Neural progenitor cell (in vitro differentiated cells): ENCODE data around the gene TRIM41. TPM values are rescaled to one million over a fixed set of nuclear protein-coding genes. Genes with fewer than 3 reads are reported as not detected.
"Not testable (repeated sequence)": the region's sequence is repeated elsewhere in the genome, so short reads cannot be mapped to it uniquely, and the experiment has no call there.

Source experiments
- DNase-seq: peaks from one replicate; pipeline ENCODE4 v3.0.0-alpha.2; 2016; ENCODE audit warnings: low spot score
- H2AFZ ChIP-seq: fragments of 200-600 bp; sonication (generic); replicated peaks from 2 replicates; pipeline ENCODE4 v1.6.1; 2016; ENCODE audit warnings: antibody characterized with exemption
- H3F3A ChIP-seq: fragments of 200-600 bp; sonication (generic); 2 replicates; pipeline ENCODE4 v1.6.1; 2016; ENCODE audit warnings: antibody characterized with exemption, low read depth
- H3K27ac ChIP-seq: fragments of 200-600 bp; sonication (generic); 2 replicates; pipeline ENCODE4 v1.5.1; 2016; ENCODE audit warnings: mild to moderate bottlenecking
- H3K27me3 ChIP-seq: fragments of 200-600 bp; sonication (generic); 2 replicates; pipeline ENCODE4 v1.6.1; 2016; ENCODE audit warnings: mild to moderate bottlenecking, moderate library complexity
- H3K36me3 ChIP-seq: fragments of 200-600 bp; sonication (generic); 2 replicates; pipeline ENCODE4 v1.5.1; 2016
- H3K4me1 ChIP-seq: fragments of 200-600 bp; sonication (generic); 2 replicates; pipeline ENCODE4 v1.6.1; 2016; ENCODE audit warnings: mixed run types
- H3K4me2 ChIP-seq: fragments of 200-600 bp; sonication (generic); 2 replicates; pipeline ENCODE4 v1.6.1; 2016
- H3K4me3 ChIP-seq: fragments of 200-600 bp; sonication (generic); 2 replicates; pipeline ENCODE4 v1.5.1; 2016
- H3K79me2 ChIP-seq: fragments of 200-600 bp; sonication (generic); 2 replicates; pipeline ENCODE4 v1.6.1; 2016; ENCODE audit warnings: low read depth
- H3K9ac ChIP-seq: fragments of 200-600 bp; sonication (generic); 2 replicates; pipeline ENCODE4 v1.6.1; 2016
- H3K9me3 ChIP-seq: fragments of 200-600 bp; sonication (generic); 2 replicates; pipeline ENCODE4 v1.5.1; 2016; ENCODE audit warnings: low read depth
- H4K20me1 ChIP-seq: fragments of 200-600 bp; sonication (generic); 2 replicates; pipeline ENCODE4 v1.6.1; 2016; ENCODE audit warnings: low read depth
- H3K27ac Mint-ChIP-seq: 3 replicates; pipeline ENCODE4 v1.8.0; 2021; ENCODE audit warnings: mixed read lengths
- H3K27me3 Mint-ChIP-seq: 2 replicates; pipeline ENCODE4 v1.8.0; 2022; ENCODE audit warnings: low read depth, mild to moderate bottlenecking, inconsistent platforms, moderate library complexity, mixed read lengths; ENCODE audit not compliant: insufficient read depth
- H3K36me3 Mint-ChIP-seq: 3 replicates; pipeline ENCODE4 v1.8.0; 2021; ENCODE audit warnings: mixed read lengths
- H3K4me1 Mint-ChIP-seq: 3 replicates; pipeline ENCODE4 v1.8.0; 2021; ENCODE audit warnings: mixed read lengths
- H3K4me3 Mint-ChIP-seq: 3 replicates; pipeline ENCODE4 v1.8.0; 2021; ENCODE audit warnings: mild to moderate bottlenecking, moderate library complexity, mixed read lengths
- H3K9me3 Mint-ChIP-seq: 3 replicates; pipeline ENCODE4 v1.8.0; 2020; ENCODE audit warnings: mixed read lengths
- EZH2 ChIP-seq: fragments of 200-600 bp; sonication (generic); IDR thresholded peaks from 2 replicates; pipeline ENCODE4 v1.6.1; 2017; ENCODE audit warnings: antibody characterized with exemption, mild to moderate bottlenecking, moderate library complexity
- EZH2phosphoT487 ChIP-seq: fragments of 200-600 bp; sonication (generic); IDR thresholded peaks from 2 replicates; pipeline ENCODE4 v1.6.1; 2017; ENCODE audit warnings: antibody characterized with exemption
- total RNA-seq: library from RNA; depleted of rRNA; stranded (reverse); fragments of >200 nt; gene quantifications from 2 replicates; pipeline ENCODE4 v1.2.3, GENCODE V29; 2015; ENCODE audit warnings: low replicate concordance
- TF ChIP-seq, protein P1 (sequence below): fragments of 200-600 bp; sonication (generic); IDR thresholded peaks from 2 replicates; pipeline ENCODE4 v1.5.1; 2017; ENCODE audit warnings: antibody characterized with exemption, mild to moderate bottlenecking

The TRIM41 gene
- total RNA-seq, 1 donor from 2014 or later, result 8.1 TPM

DNA sequence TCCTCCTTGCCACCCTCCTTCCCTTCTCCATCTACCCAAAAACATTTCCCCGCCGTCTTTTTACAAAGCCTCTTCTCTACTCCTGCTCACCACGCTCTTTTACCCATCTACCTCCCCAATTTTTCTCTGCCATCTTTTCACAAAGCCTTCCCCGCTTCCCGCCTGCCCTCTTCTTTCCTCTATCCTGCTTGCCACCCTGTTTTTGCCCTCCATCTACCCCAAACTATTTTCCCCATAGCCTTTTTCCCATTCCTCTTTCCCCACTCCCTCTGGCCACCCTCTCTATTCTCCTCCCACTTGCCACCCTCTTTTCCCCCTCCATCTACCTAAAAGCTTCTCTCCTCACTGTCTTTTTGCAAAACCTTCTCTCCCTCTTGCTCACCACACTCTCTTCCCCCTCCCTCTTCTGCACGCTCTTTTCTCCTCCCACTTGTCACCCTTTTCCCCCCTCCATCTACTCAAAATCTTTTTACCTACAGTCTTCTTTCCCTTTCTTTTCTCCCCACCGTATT lies 57.2 kb downstream of the TRIM41 start:
- Histone ChIP-seq H3K4me3 (peak overlapping the region; percentile 83), H3K9ac (peak overlapping the region; percentile 59), H3K27ac (no peak overlapping the region), H3K79me2 (peaks cover 66% of the 10 kb centered on the region), H3K27me3 (no peaks in the 10 kb centered on the region), H3K4me1 (no peaks in the 10 kb centered on the region), H3K36me3 (no peaks in the 10 kb centered on the region), H3K4me2 (peak overlapping the region; percentile 91), H2AFZ (peak overlapping the region; percentile 91), H3F3A (peaks cover 6% of the 10 kb centered on the region), H3K9me3 (no peaks in the 10 kb centered on the region), H4K20me1 (peaks cover 36% of the 10 kb centered on the region)
- TF ChIP-seq EZH2phosphoT487, result no peak
- no peak for TF ChIP-seq EZH2
- TF ChIP-seq, protein P1, sequence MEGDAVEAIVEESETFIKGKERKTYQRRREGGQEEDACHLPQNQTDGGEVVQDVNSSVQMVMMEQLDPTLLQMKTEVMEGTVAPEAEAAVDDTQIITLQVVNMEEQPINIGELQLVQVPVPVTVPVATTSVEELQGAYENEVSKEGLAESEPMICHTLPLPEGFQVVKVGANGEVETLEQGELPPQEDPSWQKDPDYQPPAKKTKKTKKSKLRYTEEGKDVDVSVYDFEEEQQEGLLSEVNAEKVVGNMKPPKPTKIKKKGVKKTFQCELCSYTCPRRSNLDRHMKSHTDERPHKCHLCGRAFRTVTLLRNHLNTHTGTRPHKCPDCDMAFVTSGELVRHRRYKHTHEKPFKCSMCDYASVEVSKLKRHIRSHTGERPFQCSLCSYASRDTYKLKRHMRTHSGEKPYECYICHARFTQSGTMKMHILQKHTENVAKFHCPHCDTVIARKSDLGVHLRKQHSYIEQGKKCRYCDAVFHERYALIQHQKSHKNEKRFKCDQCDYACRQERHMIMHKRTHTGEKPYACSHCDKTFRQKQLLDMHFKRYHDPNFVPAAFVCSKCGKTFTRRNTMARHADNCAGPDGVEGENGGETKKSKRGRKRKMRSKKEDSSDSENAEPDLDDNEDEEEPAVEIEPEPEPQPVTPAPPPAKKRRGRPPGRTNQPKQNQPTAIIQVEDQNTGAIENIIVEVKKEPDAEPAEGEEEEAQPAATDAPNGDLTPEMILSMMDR, result no peak
- DNase-seq, result no peak
- H3K4me1 Mint-ChIP-seq, result peaks cover 14% of the 10 kb centered on the region
- no peaks in the 10 kb centered on the region for H3K9me3 Mint-ChIP-seq
- H3K36me3 Mint-ChIP-seq, result no peaks in the 10 kb centered on the region
- H3K27ac Mint-ChIP-seq, result no peak overlapping the region
- H3K4me3 Mint-ChIP-seq, result no peak overlapping the region
- H3K27me3 Mint-ChIP-seq, result no peaks in the 10 kb centered on the region

DNA sequence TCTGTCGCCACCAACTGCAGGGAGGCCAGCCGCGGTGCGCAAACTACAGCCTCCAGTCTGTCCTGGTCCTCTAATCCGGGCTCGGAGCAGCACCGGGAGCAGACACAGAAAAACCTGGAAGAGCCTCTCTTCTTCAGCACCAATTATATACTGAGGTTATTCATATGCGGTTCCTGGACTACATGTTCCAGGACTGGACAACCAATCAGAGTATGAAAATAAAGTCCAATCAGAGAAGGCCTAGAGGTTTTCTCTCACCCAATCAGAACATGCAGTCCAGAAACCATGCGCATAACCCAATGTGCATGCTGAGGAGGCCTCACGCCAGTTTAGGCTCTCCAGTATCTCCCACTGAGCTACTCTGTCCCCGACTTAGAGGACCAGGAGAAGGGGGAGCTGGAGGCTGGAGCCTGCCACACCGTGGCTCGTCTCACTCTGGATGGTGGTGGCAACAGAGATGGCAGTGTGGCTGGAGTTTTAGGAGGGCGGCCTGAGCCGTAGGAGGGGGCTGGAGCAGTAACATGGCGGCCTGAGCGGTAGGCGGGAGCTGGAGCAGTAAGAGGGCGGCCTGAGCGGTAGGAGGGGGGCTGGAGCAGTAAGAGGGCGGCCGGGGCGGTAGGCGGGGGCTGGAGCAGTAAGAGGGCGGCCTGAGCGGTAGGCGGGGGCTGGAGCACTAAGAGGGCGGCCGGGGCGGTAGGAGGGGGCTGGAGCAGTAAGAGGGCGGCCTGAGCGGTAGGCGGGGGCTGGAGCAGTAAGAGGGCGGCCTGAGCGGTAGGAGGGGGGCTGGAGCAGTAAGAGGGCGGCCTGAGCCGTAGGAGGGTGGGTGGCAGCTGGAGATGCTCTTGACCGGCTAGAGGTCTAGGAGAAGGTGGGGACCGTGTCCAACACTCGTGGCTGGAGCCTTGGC lies 58.2 kb downstream of the TRIM41 start:
- Histone ChIP-seq H3K9me3 (no peaks in the 10 kb centered on the region), H3K9ac (peak overlapping the region; percentile 59), H3K79me2 (peaks cover 75% of the 10 kb centered on the region), H3K4me1 (no peaks in the 10 kb centered on the region), H3F3A (peaks cover 6% of the 10 kb centered on the region), H4K20me1 (peaks cover 42% of the 10 kb centered on the region), H3K27ac (peak overlapping the region; percentile 76), H3K4me3 (peak overlapping the region; percentile 83), H3K4me2 (peak overlapping the region; percentile 91), H2AFZ (peak overlapping the region; percentile 91), H3K36me3 (no peaks in the 10 kb centered on the region), H3K27me3 (no peaks in the 10 kb centered on the region)
- H3K4me3 Mint-ChIP-seq, result no peak overlapping the region
- DNase-seq, result peak; percentile 96
- TF ChIP-seq EZH2, result peak; percentile 33
- TF ChIP-seq, protein P1, result no peak
- peak overlapping the region; percentile 87 for H3K27ac Mint-ChIP-seq
- H3K36me3 Mint-ChIP-seq, result no peaks in the 10 kb centered on the region
- H3K9me3 Mint-ChIP-seq, result no peaks in the 10 kb centered on the region
- no peaks in the 10 kb centered on the region for H3K27me3 Mint-ChIP-seq
- H3K4me1 Mint-ChIP-seq, result peaks cover 14% of the 10 kb centered on the region

DNA sequence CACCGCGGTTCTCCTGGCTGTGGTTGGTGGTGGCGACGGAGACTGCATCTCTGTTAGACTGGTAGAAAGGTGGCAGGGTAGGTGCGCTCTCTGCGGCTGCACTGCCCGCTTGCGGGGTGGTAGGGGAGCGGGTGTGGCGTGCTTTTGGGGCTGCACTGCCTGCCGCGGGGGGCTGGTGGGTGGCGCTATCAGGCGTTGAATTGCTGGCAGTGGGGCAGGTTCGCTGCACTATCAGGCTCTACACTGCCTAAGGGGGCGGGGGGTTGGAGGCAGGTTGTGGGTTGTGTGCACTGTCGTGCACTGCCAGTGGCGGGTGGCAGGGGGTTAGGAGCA lies 58.9 kb downstream of the TRIM41 start:
- Mint-ChIP-seq H3K27me3 (no peaks in the 10 kb centered on the region), H3K9me3 (no peaks in the 10 kb centered on the region), H3K4me1 (peaks cover 14% of the 10 kb centered on the region), H3K4me3 (no peak overlapping the region), H3K27ac (peak overlapping the region; percentile 87), H3K36me3 (no peaks in the 10 kb centered on the region)
- Histone ChIP-seq H4K20me1 (peaks cover 48% of the 10 kb centered on the region), H3K79me2 (peaks cover 80% of the 10 kb centered on the region), H3K36me3 (no peaks in the 10 kb centered on the region), H3K4me3 (peak overlapping the region; percentile 83), H3K9me3 (no peaks in the 10 kb centered on the region), H3K9ac (peak overlapping the region; percentile 6), H3K4me1 (no peaks in the 10 kb centered on the region), H3F3A (peaks cover 6% of the 10 kb centered on the region), H3K27me3 (no peaks in the 10 kb centered on the region), H3K27ac (no peak overlapping the region), H3K4me2 (peak overlapping the region; percentile 90), H2AFZ (no peak overlapping the region)
- DNase-seq, result no peak
- TF ChIP-seq EZH2phosphoT487 (no peak), EZH2 (no peak)
- TF ChIP-seq, protein P1, result peak; percentile 9

DNA sequence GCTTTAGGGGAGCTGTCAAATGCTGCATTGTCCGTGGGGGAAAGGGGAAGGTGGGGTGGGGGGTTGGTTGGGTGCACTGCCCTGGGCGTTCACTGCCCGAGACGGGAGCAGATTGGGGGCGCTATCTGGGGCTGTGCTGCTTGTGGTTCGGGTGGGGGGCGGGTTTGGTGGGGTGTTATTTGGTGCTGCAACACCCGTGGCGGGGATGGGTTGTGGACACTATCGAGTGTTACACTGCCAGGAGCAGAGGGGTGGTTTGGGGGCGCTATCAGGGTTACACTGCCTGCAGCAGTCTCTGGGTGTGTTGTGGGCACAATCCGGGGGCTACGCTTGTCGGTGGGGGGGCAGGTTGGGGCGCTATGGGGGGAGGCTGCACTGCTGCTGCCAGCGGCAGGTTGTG lies 59.3 kb downstream of the TRIM41 start:
- Histone ChIP-seq H3K79me2 (peaks cover 85% of the 10 kb centered on the region), H3K4me3 (peak overlapping the region; percentile 83), H3K4me2 (peak overlapping the region; percentile 90), H4K20me1 (peaks cover 50% of the 10 kb centered on the region)
- H3K36me3 ChIP-seq, H3K9me3 Mint-ChIP-seq, H3K4me3 Mint-ChIP-seq, H3K9ac ChIP-seq, H3K27ac Mint-ChIP-seq, H3K9me3 ChIP-seq, H2AFZ ChIP-seq, H3K27ac ChIP-seq, H3K27me3 ChIP-seq, H3K36me3 Mint-ChIP-seq, H3K4me1 ChIP-seq, DNase-seq, H3F3A ChIP-seq, H3K27me3 Mint-ChIP-seq: not testable (repeated sequence)
- H3K4me1 Mint-ChIP-seq, result peaks cover 14% of the 10 kb centered on the region
